ENCODE data around the gene KRT10. TPM values are rescaled to one million over a fixed set of nuclear protein-coding genes. Genes with fewer than 3 reads are reported as not detected.

KRT10 gene
- total and polyA plus RNA-seq, 8 donors, result 0.58 to 49.0 (median 14.8) TPM

GRCh38 chr17:40843242-40843641 is 20.8 kb upstream of the KRT10 start:
- no peaks in the 10 kb centered on the region for H3K4me1 ChIP-seq
- no peaks in the 10 kb centered on the region for H3K9me3 ChIP-seq
- no peak for TF ChIP-seq POLR2A (IDR thresholded peaks at IDR 0.05)
- TF ChIP-seq, protein P1, sequence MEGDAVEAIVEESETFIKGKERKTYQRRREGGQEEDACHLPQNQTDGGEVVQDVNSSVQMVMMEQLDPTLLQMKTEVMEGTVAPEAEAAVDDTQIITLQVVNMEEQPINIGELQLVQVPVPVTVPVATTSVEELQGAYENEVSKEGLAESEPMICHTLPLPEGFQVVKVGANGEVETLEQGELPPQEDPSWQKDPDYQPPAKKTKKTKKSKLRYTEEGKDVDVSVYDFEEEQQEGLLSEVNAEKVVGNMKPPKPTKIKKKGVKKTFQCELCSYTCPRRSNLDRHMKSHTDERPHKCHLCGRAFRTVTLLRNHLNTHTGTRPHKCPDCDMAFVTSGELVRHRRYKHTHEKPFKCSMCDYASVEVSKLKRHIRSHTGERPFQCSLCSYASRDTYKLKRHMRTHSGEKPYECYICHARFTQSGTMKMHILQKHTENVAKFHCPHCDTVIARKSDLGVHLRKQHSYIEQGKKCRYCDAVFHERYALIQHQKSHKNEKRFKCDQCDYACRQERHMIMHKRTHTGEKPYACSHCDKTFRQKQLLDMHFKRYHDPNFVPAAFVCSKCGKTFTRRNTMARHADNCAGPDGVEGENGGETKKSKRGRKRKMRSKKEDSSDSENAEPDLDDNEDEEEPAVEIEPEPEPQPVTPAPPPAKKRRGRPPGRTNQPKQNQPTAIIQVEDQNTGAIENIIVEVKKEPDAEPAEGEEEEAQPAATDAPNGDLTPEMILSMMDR (IDR thresholded peaks at IDR 0.05), result no peak
- no peak for TF ChIP-seq POLR2AphosphoS5 (IDR thresholded peaks at IDR 0.05)
- no peak for TF ChIP-seq EP300 (IDR thresholded peaks at IDR 0.05)
- H3K27me3 ChIP-seq, result peaks cover 0 to 29% (median 4%) of the 10 kb centered on the region in 3 donors
- no peak overlapping the region for H3K4me3 ChIP-seq
- intact Hi-C loops (cut with DNase I; ENCODE audit: low total_unique reads), result no loop called here
- 45 to 74% (median 52%) methylated on average over 3 of the region's 3 CpGs for WGBS, 5 donors
- H3K27ac ChIP-seq, result no peak overlapping the region
- no peaks in the 10 kb centered on the region for H3K36me3 ChIP-seq
- DNase-seq, result no peak

DNA sequence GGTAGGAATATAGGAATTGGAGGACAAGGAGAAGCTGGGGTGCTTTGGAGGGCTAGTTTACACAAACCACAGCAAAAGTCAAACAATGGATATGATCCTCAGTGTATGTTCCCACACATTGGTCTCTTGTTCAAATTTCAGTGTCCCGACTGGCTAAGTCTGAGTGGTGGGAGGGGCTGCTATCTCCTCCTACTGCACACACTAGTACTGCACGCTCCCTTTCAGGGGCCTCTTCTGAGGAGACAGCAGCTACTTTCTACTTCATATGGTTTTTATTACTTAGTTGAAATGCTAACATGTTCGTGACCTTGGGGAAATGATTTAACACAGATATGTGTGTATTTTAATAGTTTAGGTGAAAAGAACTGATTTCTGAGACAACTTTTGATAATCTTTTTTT is 18.8 kb upstream of the KRT10 start:
- intact Hi-C loops (cut with DNase I; ENCODE audit: low total_unique reads), result no loop called here
- 48 to 67% (median 61%) methylated on average over 3 of the region's 3 CpGs for WGBS, 5 donors

GRCh38 chr17:40839194-40839593 is 16.8 kb upstream of the KRT10 start:
- 72 to 85% (median 80%) methylated on average over 3 of the region's 3 CpGs for WGBS, 5 donors
- peaks cover 0 to 18% (median 4%) of the 10 kb centered on the region in 3 donors for H3K27me3 ChIP-seq
- no peaks in the 10 kb centered on the region for H3K4me1 ChIP-seq
- TF ChIP-seq, protein P1 (IDR thresholded peaks at IDR 0.05), result no peak
- TF ChIP-seq POLR2A (IDR thresholded peaks at IDR 0.05) (no peak), POLR2AphosphoS5 (IDR thresholded peaks at IDR 0.05) (no peak), EP300 (IDR thresholded peaks at IDR 0.05) (no peak)
- no peak overlapping the region for H3K27ac ChIP-seq
- intact Hi-C loops (cut with DNase I; ENCODE audit: low total_unique reads), result no loop called here
- no peak overlapping the region for H3K4me3 ChIP-seq
- peaks cover 0 to 20% (median 18%) of the 10 kb centered on the region in 4 donors for H3K36me3 ChIP-seq
- H3K9me3 ChIP-seq, result no peaks in the 10 kb centered on the region
- DNase-seq, result no peak

More for the DNA sequence above, 18.8 kb upstream of the KRT10 start:
- H3K27me3 ChIP-seq, result peaks cover 0 to 25% (median 4%) of the 10 kb centered on the region in 3 donors
- peak in 1 of 2 donors; percentile 17 for DNase-seq
- no peak overlapping the region for H3K27ac ChIP-seq
- H3K36me3 ChIP-seq, result peaks cover 0 to 3% (median under 1%) of the 10 kb centered on the region in 4 donors
- TF ChIP-seq EP300 (IDR thresholded peaks at IDR 0.05) (no peak), POLR2AphosphoS5 (IDR thresholded peaks at IDR 0.05) (no peak), POLR2A (IDR thresholded peaks at IDR 0.05) (no peak)
- TF ChIP-seq, protein P1 (IDR thresholded peaks at IDR 0.05), result no peak
- H3K4me3 ChIP-seq, result no peak overlapping the region
- no peaks in the 10 kb centered on the region for H3K9me3 ChIP-seq
- no peaks in the 10 kb centered on the region for H3K4me1 ChIP-seq

DNA sequence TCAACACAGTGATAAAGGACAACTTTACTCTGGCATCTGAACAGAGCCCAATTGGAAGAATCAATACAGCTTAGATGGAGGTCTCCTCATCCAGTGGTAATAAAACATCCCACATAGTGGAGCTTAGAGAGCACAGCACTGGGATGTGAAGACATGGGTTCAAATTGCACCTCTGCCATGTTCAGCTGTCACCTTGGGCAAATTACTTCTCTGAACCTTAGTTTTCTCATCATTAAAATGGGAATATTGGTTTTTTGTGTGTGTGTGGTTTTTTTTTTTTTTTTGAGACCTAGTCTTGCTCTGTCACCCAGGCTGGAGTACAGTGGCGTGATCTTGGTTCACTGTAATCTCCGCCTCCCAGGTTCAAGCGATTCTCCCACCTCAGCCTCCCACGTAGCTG is 13.6 kb upstream of the KRT10 start:
- Histone ChIP-seq H3K9me3 (no peaks in the 10 kb centered on the region), H3K4me1 (no peaks in the 10 kb centered on the region), H3K36me3 (peaks cover 0 to 21% (median 19%) of the 10 kb centered on the region in 4 donors), H3K27ac (no peak overlapping the region), H3K4me3 (no peak overlapping the region), H3K27me3 (peaks cover 0 to 2% (median 0%) of the 10 kb centered on the region in 3 donors)
- 96 to 100% (median 99%) methylated on average over 4 of the region's 4 CpGs for WGBS, 5 donors
- DNase-seq, result no peak
- intact Hi-C loops (cut with DNase I; ENCODE audit: low total_unique reads), result no loop called here
- TF ChIP-seq, protein P1 (IDR thresholded peaks at IDR 0.05), result no peak
- TF ChIP-seq EP300 (IDR thresholded peaks at IDR 0.05) (no peak), POLR2A (IDR thresholded peaks at IDR 0.05) (no peak), POLR2AphosphoS5 (IDR thresholded peaks at IDR 0.05) (no peak)
